ENCODE measurements around the gene TMEM255B.

Gene TMEM255B

GRCh38 chr13:113726961-113727411 is 32.0 kb upstream of the TMEM255B start:
- Histone ChIP-seq H3K79me2 (ENCODE audit: insufficient read depth, low read length) (no peaks in the 10 kb centered on the region), H4K20me1 (ENCODE audit: low read depth, low read length) (no peaks in the 10 kb centered on the region), H2AFZ (ENCODE audit: low read depth, low read length, severe bottlenecking) (no peak overlapping the region), H3K9me3 (ENCODE audit: insufficient read depth, low read length) (no peaks in the 10 kb centered on the region), H3F3A (ENCODE audit: insufficient read depth) (no peaks in the 10 kb centered on the region), H3K4me2 (ENCODE audit: low read depth, low read length, poor library complexity, severe bottlenecking) (no peak overlapping the region), H3K27ac (ENCODE audit: low read depth, low read length) (no peak overlapping the region), H3K27me3 (ENCODE audit: low read length) (no peaks in the 10 kb centered on the region), H3K9ac (ENCODE audit: low read length) (no peak overlapping the region), H3K4me3 (ENCODE audit: insufficient read depth, low read length, poor library complexity, severe bottlenecking) (no peak overlapping the region), H3K9me2 (replicated peaks; ENCODE audit: insufficient read depth, low read length) (no peaks in the 10 kb centered on the region), H3K36me3 (ENCODE audit: low read length) (no peaks in the 10 kb centered on the region)
- no peak for TF ChIP-seq EZH2phosphoT487 (conservative IDR thresholded peaks at IDR 0.05; ENCODE audit: low read length)
- TF ChIP-seq CTCF (IDR thresholded peaks at IDR 0.05; ENCODE audit: insufficient read depth, low read length, poor library complexity, severe bottlenecking), result no peak

- Histone ChIP-seq H3K9me2 (replicated peaks; ENCODE audit: insufficient read depth, low read length) (no peaks in the 10 kb centered on the region), H3K27ac (ENCODE audit: low read depth, low read length) (no peak overlapping the region), H3K27me3 (ENCODE audit: low read length) (no peaks in the 10 kb centered on the region), H3K79me2 (ENCODE audit: insufficient read depth, low read length) (no peaks in the 10 kb centered on the region), H3F3A (ENCODE audit: insufficient read depth) (0 out of 2 replicates have a peak, but pooled peaks cover 4% of the 10 kb centered on the region), H3K4me2 (ENCODE audit: low read depth, low read length, poor library complexity, severe bottlenecking) (no peak overlapping the region), H3K36me3 (ENCODE audit: low read length) (no peaks in the 10 kb centered on the region), H3K9ac (ENCODE audit: low read length) (no peak overlapping the region), H2AFZ (ENCODE audit: low read depth, low read length, severe bottlenecking) (no peak overlapping the region), H3K4me3 (ENCODE audit: insufficient read depth, low read length, poor library complexity, severe bottlenecking) (no peak overlapping the region), H4K20me1 (ENCODE audit: low read depth, low read length) (no peaks in the 10 kb centered on the region), H3K9me3 (ENCODE audit: insufficient read depth, low read length) (peaks cover 4% of the 10 kb centered on the region; the same call in 1 of the 2 replicates)
- no peak for TF ChIP-seq EZH2phosphoT487 (conservative IDR thresholded peaks at IDR 0.05; ENCODE audit: low read length)
- no peak for TF ChIP-seq CTCF (IDR thresholded peaks at IDR 0.05; ENCODE audit: insufficient read depth, low read length, poor library complexity, severe bottlenecking)
Measured at GRCh38 chr13:113728571-113729054, 30.4 kb upstream of the TMEM255B start.

- H3F3A ChIP-seq (ENCODE audit: insufficient read depth), result 0 out of 2 replicates have a peak, but pooled peaks cover 4% of the 10 kb centered on the region
- no peaks in the 10 kb centered on the region for H3K27me3 ChIP-seq (ENCODE audit: low read length)
- H4K20me1 ChIP-seq (ENCODE audit: low read depth, low read length), result no peaks in the 10 kb centered on the region
- no peaks in the 10 kb centered on the region for H3K9me2 ChIP-seq (replicated peaks; ENCODE audit: insufficient read depth, low read length)
- H3K79me2 ChIP-seq (ENCODE audit: insufficient read depth, low read length), result no peaks in the 10 kb centered on the region
- H3K9ac ChIP-seq (ENCODE audit: low read length), result no peak overlapping the region
- no peak overlapping the region for H3K4me2 ChIP-seq (ENCODE audit: low read depth, low read length, poor library complexity, severe bottlenecking)
- H3K9me3 ChIP-seq (ENCODE audit: insufficient read depth, low read length), result peaks cover 7% of the 10 kb centered on the region; the same call in 1 of the 2 replicates
- H2AFZ ChIP-seq (ENCODE audit: low read depth, low read length, severe bottlenecking), result no peak overlapping the region
- no peak overlapping the region for H3K4me3 ChIP-seq (ENCODE audit: insufficient read depth, low read length, poor library complexity, severe bottlenecking)
- no peaks in the 10 kb centered on the region for H3K36me3 ChIP-seq (ENCODE audit: low read length)
- TF ChIP-seq CTCF (IDR thresholded peaks at IDR 0.05; ENCODE audit: insufficient read depth, low read length, poor library complexity, severe bottlenecking) (no peak), EZH2phosphoT487 (conservative IDR thresholded peaks at IDR 0.05; ENCODE audit: low read length) (no peak)
- no peak overlapping the region for H3K27ac ChIP-seq (ENCODE audit: low read depth, low read length)
Measured at GRCh38 chr13:113729187-113730019, 29.6 kb upstream of the TMEM255B start.

Data from SU-DHL-6 (cell line).